ENCODE data around the gene MAGOH.
"Not testable (repeated sequence)": the region's sequence is repeated elsewhere in the genome, so short reads cannot be mapped to it uniquely, and the experiment has no call there.

The MAGOH gene

GRCh38 chr1:53238197-53239155 is at the start of gene MAGOH:
TSS of gene MAGOH (minus strand) at chr1:53238518. CDS start at chr1:53238448, 70 bp downstream.
- DNase-seq: peak; percentile 94

DNA sequence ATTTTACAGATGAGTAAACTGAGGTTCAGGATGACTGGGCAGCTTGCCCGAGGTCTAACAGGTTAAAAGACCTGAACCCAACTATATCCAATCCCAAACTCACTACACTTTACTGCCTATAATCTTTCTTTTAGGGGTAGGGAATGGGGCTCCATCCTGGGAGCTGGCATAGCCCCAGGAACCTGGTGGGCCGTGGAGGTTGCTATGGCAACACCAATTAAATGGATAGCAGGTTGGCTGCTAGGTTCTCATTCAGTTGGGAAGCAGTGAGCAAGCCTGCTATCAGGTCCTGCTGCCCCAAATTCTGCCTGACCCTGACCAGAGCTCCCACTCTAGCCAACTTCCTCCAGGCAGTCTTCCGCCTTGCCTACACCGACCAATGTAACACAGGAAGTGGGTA is 48.6 kb upstream of the MAGOH start:
- DNase-seq: peak; percentile 82

- DNase-seq: peak; percentile 69
Measured at GRCh38 chr1:53285969-53286760, 47.8 kb upstream of the MAGOH start.

DNA sequence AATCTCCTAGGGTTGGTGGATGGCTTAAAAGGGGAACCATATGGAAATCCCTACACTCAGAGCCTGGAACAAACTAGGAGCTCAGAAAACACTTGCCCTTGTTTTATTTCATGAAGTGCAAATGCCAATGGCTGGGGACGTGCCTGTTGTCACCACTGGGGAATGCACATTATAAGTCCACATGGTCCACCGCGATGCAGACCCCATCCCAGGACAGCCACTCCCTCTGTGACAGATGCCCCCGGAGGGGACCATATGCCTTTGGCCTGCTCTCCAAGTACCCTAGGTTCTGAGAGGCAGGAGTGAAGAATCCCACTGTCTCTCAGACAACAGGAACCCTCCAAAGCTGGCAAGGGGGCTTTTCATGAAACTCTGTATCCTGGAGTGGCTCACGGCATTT is 47.2 kb upstream of the MAGOH start:
- no peak for DNase-seq

DNA sequence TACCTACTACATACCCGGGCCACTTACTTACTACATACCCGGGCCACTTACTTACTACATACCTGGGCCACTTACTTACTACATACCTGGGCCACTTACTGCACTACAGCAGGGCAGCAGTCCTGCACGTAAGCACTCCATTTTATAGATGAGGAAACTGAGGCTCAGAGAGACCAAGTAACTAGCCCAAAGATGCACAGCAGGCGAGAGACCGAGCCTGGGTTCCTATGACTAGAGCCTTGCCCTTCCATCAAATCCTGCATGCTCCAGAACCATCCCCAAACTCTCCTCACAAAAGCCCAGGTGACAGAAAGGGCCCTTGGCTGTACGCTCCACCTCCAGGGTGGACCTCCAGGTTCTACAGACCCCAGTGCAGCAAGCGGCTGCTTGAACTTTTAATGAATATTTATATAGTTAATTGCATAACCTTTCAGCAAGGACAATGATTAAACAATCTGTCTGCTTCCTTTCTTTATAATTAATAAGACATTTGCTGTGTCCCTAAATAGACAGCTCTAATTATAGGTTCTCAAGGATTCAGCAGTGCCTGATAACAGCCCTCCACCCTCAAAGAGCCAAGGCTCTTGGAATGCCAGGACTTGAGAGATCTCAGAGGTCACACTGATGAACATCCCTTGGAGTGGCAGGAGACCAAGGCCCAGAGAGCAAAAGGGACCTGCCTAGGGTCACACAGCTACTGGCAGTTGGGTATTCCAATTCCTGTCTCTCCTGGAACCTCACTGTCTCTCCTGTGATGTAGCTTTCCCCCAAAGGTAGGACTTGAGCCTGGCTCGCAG is 46.1 kb upstream of the MAGOH start:
- peak; percentile 24 for DNase-seq

DNA sequence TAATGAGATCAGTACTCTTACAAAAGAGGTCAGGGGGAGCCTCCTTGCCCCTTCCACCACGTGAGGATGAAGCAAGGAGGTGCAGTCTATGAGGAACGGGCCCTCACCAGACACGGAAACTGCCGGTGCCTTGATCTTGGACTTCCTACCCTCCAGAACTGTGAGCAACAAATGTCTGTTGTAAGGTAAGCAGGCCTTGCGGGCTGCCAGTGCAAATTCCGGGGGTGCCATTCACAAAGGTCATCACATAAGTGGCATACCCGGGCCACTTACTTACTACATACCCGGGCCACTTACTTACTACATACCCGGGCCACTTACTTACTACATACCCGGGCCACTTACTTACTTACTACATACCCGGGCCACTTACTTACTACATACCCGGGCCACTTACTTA is 44.8 kb upstream of the MAGOH start:
- DNase-seq: not testable (repeated sequence)

- DNase-seq: peak; percentile 79
Measured at GRCh38 chr1:53281133-53281532, 42.8 kb upstream of the MAGOH start.

- peak; percentile 23 for DNase-seq
Measured at GRCh38 chr1:53280496-53280895, 42.2 kb upstream of the MAGOH start.

DNA sequence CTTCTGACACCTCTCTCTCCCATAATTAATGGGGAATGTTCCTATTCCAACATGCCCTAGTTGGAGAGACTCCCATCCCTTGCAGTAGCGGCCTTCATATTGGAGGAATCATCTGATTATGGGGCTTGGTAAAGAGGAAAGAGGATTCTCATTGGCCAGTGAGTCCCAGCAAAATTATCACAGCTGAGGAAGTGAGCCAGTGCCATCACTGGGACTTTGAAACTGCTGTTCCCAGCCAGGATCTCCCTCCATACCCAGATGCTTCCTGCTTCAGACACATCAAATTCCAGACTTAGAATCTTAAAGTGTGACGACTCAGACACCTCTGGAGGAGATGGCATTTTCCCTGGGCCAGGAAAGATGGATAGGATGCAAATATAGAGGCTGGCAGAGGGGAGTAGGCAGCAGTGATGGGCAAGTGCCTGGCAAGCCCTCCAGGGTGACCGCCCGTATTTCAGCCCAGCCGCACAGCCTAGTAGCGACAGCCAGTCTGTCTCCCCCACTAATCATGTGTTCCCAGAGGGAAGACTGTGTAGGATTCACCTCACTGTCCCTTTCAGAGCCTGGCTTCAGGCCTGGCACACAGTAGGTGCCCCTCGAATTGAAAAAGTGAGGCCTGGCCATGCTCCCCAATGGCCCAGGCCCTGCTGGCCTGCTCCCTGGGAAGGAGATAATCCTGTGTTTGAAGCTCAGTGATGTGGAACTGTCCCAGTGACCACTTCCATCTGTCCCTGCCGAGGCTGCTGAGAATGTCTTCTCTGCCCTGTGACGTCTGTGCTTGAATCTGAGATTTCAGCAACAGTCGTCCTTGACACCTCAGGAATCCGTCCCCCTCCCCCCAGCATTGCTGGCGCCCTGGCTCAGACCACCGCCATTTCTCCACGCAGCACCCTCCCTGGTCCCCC is 41.2 kb upstream of the MAGOH start:
- no peak for DNase-seq

DNA sequence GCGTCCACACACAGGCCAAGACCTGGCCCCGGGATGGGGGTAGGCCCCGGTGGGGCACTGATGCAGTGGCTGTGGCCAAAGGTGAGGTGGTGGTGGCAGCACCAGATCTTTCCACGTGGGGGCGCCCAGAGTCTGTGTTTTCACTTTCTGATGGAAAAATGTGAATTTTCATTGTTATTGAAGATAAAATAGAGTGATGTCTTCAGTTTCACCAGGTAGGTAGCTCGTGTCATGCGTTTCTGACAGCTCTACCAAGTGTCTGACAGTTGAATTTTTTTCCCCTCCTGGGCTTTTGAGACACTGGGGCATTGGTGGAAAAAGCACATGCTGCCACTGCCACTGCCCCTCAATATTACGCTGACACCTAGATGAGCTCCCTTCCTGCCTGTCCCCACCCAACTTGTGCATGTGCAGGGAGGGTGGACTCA is 40.0 kb upstream of the MAGOH start:
- peak; percentile 23 for DNase-seq

- no peak for DNase-seq
Measured at GRCh38 chr1:53277326-53277725, 39.0 kb upstream of the MAGOH start.

GRCh38 chr1:53276902-53277281 is 38.6 kb upstream of the MAGOH start:
- no peak for DNase-seq

DNA sequence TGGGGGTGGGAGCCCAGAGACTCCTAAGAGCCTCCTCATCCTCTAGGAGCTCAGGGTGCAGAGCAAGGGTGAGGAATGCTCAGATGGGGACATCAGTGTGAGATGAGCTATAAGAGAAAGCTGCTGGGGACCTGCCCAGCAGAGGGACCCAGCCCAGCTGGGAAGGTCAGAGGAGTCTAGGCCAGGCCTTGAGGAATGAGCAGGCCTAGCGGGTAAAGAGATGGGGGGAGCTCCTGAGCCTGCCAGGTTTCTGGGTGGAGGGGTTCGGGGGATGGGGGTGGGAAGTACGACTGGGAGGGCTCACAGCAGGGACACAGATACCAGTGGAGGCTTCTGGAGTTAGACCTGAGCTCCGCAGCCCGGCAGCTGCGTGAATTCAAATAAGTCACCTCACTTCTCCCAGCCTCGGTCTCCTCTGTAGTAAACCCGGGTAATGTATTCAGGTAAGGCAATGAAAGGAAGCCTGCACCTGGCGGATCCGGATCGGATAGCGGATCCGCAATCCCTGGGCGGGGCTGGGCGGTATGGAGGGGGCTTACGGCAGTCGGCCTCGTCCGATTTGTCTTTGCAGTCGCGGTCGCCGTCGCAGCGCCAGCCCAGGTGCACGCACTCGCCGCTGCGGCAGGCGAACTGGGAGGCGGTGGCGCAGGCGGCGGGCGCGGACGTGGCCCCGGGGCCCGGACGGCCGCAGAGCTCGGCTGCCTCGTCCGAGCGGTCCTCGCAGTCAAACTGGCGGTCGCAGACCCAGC is 38.0 kb upstream of the MAGOH start:
- no peak for DNase-seq

DNA sequence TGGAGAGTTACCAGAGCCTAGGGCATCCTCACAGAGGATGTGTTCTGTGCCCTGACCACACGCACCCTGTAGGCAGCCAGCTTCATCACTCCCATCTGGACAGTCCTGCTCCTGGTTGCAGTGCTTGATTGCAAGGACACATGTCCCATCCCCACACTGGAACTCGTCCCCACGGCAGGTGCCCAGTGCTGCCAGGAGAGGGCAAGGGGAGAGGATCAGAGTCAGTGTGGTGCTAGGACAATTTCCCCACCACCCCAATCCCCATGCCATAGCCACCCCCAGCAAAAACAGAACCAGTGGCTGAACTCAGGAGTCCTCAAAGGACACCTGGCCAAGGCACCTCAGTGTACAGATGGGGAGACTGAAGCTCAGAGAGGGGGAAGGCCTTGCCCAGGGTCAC is 37.2 kb upstream of the MAGOH start:
- no peak for DNase-seq

DNA sequence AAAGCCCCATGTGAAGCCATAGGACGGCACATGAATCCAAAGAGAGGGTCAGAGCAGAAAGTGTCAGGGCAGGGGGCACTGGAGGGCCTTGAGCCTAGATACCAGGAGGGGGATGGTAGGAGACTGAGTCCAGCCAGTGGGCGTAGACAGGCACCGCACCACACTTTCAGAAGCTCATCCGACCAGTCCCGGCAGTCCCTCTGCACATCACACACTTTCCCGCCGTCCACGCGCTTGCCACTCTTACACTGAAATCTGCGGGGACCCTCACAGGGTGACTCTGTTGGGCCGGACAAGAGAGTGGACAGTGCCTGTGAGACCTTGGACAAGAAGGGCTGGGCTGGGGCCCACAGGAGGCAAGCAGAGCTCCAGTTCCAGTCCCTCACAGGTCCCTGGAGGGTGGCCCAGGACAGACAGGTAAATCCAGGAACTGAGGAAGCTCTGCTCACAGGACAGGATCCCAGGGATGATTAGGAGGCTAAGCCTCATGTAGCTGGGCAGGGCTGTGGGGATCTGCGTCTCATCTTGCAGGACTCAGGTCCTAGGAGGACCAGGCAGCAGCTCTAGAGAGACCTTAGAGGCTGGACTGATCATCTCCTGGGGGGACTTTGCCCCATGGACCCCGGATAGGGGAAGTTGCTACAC is 36.3 kb upstream of the MAGOH start:
- no peak for DNase-seq

GRCh38 chr1:53274026-53274425 is 35.7 kb upstream of the MAGOH start:
- DNase-seq: no peak

DNA sequence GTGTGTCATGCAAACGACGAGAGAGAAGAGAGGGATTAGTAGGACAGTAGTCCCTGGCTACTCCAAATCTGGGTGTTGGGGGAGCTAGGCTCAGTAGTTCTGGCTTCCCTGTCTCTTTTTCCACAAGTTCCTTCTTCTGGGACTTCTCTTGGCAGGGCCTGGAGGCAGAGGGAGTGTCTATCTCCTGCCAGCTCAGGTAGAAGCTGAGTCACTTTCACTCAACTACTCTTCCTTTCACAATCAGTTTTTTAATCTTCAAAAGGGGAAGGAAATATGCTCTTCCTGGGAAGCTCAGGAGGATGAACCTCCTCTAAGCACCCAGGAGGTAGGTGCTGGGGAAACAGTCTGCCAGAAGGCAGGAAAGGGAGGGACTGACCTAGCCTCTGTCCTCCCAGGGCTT is 35.2 kb upstream of the MAGOH start:
- DNase-seq: no peak

DNA sequence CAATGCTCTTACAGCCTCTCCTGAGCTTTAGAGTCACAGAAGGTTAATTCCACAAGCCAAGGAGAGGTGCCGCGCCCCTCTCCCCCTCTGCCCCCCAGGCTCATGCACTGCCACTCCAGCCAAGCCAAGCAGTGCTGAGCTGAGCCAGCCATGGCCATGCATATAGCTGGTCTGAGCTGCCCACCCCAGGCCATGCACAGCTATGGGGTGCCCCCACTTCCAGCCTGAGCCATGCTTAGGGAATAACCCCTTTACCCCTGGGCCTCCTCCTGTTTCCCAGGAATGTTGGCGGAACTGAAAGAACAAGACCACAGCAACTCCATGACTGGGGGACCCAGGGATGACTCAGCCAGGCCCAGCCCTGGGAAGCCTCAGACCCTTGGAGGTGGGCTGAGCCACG is 34.0 kb upstream of the MAGOH start:
- no peak for DNase-seq

DNA sequence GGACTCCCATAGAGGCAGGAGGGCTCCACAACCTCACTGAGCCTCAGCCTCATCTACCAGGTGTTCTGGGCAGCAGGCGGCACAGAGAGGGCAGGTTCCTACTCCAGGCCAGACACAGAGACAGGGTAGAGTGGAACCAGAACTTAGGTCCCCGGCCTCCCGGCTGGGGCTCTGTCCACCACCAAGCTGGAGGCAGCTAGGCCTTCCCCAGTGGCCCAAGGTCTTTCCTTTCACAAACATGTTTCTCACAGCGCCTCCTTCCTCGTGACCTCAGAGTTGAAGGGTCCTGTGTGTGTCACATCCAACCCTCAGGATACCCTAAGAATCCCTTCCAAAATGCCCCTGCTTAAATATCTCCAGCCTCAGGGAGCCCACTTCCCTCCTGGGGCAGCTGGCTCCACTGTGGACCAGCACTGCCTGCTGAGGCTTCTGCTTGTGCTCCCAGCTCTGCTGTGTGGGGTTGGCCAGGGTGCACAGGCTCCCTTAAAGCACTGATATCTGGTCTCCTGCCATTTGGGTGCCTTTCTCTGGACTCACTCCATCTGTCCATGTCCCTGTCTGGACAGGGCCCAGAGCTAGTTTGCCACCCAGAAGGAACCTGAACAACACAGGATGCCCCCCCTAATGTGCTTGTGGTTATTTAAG is 33.2 kb upstream of the MAGOH start:
- no peak for DNase-seq

- no peak for DNase-seq
Measured at GRCh38 chr1:53270873-53271272, 32.6 kb upstream of the MAGOH start.
